GM13977 (cell line): ENCODE results near the gene ACOX2.
A peak's percentile ranks its signal among the peaks of the same experiment; 100 is the strongest.
"Not testable (repeated sequence)": the region's sequence is repeated elsewhere in the genome, so short reads cannot be mapped to it uniquely, and the experiment has no call there.

ENCODE experiments used
- DNase-seq: peaks from one replicate; pipeline ENCODE4 v3.0.0; 2012; ENCODE audit warnings: low spot score
- CTCF ChIP-seq: IDR thresholded peaks from 2 replicates; pipeline ENCODE4 v1.5.1; 2012; ENCODE audit warnings: mild to moderate bottlenecking, control low read depth; ENCODE audit not compliant: insufficient read depth; ENCODE audit errors: extremely low read depth, missing control alignments
- in situ Hi-C: fragments of 300-500 bp; cut with MboI; formaldehyde crosslinking; loops from one replicate; pipeline ENCODE4 v1.12.0; 2022; ENCODE audit warnings: low sequenced_read_pairs, low pct_unique_long_range_greater_than_20kb, mixed read lengths, inconsistent platforms; ENCODE audit not compliant: unreplicated experiment

ACOX2 gene

DNA sequence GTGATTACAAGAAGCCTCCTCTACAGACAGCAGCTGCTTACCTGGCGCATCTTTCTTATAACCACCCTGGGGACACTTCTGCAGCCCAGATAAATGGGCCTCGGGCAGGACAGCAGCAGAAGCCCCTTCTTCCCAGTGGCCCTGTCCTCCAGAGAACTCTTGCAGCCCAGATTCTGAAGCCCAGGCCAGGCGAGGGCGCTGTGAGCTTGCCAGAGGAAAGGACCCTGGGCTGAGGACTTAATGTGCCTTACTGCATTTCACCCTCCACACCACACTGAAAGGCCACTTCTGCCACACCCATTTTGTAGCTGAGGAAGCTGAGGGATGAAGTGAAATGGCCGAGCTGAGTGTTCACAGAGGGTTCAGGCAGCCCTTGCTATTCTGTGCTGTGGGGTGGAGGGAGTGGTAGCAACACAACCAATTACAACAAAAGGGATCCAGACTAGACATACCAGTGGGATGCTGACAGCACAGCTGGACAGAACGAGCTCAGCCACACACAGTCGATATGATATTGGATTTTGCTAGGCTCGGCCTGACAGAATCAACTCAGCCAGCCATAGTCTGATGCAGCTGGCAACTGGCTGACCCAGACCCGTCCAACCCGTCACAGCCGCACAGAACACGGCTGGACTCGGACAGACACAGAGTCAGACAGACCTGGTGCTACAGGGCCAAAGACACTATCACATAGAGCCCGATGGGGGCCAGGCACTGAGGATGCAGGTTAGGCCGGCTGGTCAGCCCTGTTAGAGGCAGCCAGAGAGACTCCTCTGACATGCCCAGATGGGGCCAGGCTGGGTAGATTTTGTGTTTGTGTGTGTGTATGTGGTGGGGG, 7.3 kb downstream of the ACOX2 start:
- in situ Hi-C loops, result loop anchor here (5.0 kb wide), 1 partner anchor 207 kb away; no protein-coding TSS in a partner anchor
- peak; percentile 51 for TF ChIP-seq CTCF
- no peak for DNase-seq

DNA sequence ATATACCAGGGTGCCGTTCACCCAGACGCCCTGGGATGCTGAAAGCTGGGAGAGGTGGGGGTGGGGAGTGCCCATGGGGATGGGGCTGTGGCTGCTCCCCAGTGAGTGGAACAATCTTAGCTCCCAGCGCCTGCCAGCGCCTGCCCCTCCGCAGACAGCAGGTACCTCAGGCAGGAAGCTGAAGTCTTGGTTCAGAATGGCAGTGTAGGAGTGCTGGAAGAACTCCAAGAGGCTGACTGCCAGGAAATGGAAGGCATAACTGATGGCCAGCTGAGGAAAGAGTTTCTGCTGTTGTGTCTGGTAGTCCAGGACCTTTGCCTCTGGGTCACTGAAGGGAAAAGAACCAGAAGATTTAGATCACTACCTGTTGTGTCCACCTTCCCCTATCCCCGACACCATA, 8.4 kb downstream of the ACOX2 start:
- no peak for TF ChIP-seq CTCF
- DNase-seq, result no peak
- in situ Hi-C loops, result no loop called here

GRCh38 chr3:58527440-58527839, 9.6 kb downstream of the ACOX2 start:
- DNase-seq, in situ Hi-C loops: not testable (repeated sequence)

DNA sequence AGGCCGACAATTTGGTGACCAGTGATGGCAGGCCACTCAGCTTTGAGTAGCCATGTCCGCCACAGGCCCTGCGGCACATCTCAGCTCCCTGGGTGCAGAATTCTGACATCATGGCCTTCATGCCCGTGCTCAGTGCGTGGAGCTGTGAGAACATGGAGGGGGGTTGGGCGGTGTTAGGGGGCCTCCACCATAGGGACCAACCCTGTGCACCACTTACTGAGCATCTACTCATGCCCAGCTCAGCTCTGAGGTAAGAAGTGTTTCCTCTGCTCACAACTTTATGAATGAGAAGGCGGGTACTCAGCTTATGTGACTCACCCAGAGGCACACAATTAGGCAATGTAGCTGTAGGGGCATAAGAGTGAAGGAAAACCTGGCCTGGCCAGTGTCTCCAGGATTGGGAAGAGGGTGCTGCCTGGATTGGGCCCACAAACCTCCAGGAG, 10.5 kb downstream of the ACOX2 start:
- in situ Hi-C loops, result no loop called here
- no peak for DNase-seq
- no peak for TF ChIP-seq CTCF

GRCh38 chr3:58524326-58524888, 12.6 kb downstream of the ACOX2 start:
- DNase-seq, result no peak
- no peak for TF ChIP-seq CTCF
- in situ Hi-C loops, result no loop called here

- in situ Hi-C loops, result no loop called here
- DNase-seq, result no peak
- TF ChIP-seq CTCF, result no peak
These were observed 14.1 kb downstream of the ACOX2 start for GRCh38 chr3:58522759-58523425.
